Osteoblast (primary cell): ENCODE results near the gene C1orf50. TPM values are rescaled to one million over a fixed set of nuclear protein-coding genes. Genes with fewer than 3 reads are reported as not detected.

Experiments used
- DNase-seq: peaks from one replicate; pipeline ENCODE4 v3.0.0; 2011; ENCODE audit warnings: low spot score, mixed read lengths; ENCODE audit not compliant: insufficient read length; ENCODE audit errors: missing footprints
- H2AFZ ChIP-seq: 2 replicates; pipeline ENCODE4 v1.6.0; 2011; ENCODE audit warnings: mild to moderate bottlenecking, low read length
- H3K27ac ChIP-seq: 2 replicates; pipeline ENCODE4 v1.5.1; 2011; ENCODE audit warnings: mild to moderate bottlenecking, low read depth, low read length, moderate library complexity
- H3K27me3 ChIP-seq: 2 replicates; pipeline ENCODE4 v1.6.0; 2012; ENCODE audit warnings: mild to moderate bottlenecking, control low read depth, inconsistent platforms, low read length, moderate library complexity; ENCODE audit not compliant: insufficient read depth
- H3K36me3 ChIP-seq: 2 replicates; pipeline ENCODE4 v1.5.1; 2011; ENCODE audit warnings: mild to moderate bottlenecking, low read length, control low read depth, moderate library complexity; ENCODE audit not compliant: insufficient read depth
- H3K4me1 ChIP-seq: 2 replicates; pipeline ENCODE4 v1.5.1; 2011; ENCODE audit warnings: mild to moderate bottlenecking, low read length, control low read depth, moderate library complexity; ENCODE audit not compliant: insufficient read depth
- H3K4me2 ChIP-seq: 2 replicates; pipeline ENCODE4 v1.6.0; 2011; ENCODE audit warnings: mild to moderate bottlenecking, low read length; ENCODE audit not compliant: insufficient read depth
- H3K4me3 ChIP-seq: fragments of 200-600 bp; sonication (generic); 3 replicates; pipeline ENCODE4 v1.5.1; 2012; ENCODE audit warnings: mild to moderate bottlenecking, low read length, inconsistent platforms; ENCODE audit not compliant: insufficient read depth
- H3K79me2 ChIP-seq: 2 replicates; pipeline ENCODE4 v1.6.0; 2012; ENCODE audit warnings: mild to moderate bottlenecking, low read length, control low read depth, inconsistent platforms; ENCODE audit not compliant: insufficient read depth
- H3K9me3 ChIP-seq: 2 replicates; pipeline ENCODE4 v1.5.1; 2011; ENCODE audit warnings: low read depth, low read length, control low read depth
- H4K20me1 ChIP-seq: 2 replicates; pipeline ENCODE4 v1.6.0; 2012; ENCODE audit warnings: mild to moderate bottlenecking, low read length, control low read depth; ENCODE audit not compliant: insufficient read depth
- total RNA-seq: library from RNA; depleted of rRNA; stranded (reverse); fragments of >200 nt; gene quantifications from 2 replicates; pipeline ENCODE4 v1.2.3, GENCODE V29; 2012
- TF ChIP-seq, protein P1 (sequence below): IDR thresholded peaks from 2 replicates; pipeline ENCODE4 v1.5.1; 2011; ENCODE audit warnings: mild to moderate bottlenecking, low read depth, low read length, moderate library complexity; ENCODE audit errors: extremely low read depth

The C1orf50 gene
- total RNA-seq, 1 donor: 4.7 TPM

DNA sequence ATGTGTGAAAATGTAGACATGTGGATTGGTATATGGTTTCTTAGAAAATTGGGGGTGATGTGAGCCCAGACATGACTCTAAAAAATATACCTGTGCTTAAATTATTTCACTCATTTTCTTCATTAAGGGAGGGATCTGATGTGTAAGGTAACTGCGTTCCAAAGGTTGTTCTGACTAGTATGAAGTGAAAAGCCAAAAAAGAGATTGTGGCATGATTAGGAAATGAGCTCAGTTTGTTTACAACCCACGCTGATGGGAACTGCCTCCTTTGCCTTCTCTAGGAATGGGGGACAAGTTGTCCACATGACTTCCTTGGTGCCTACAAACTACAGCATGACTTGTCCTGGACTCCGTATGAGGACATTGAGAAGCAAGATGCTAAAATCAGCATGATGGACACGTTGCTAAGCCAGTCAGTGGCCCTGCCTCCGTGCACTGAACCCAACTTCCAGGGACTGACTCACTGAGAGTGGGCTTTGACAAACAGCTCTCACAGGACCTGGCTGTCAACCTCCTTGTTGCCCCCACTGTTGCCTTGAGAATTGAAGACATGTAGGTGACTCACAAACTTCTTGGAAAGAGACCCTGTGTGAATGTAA lies 8.0 kb downstream of the C1orf50 start:
- TF ChIP-seq, protein P1, sequence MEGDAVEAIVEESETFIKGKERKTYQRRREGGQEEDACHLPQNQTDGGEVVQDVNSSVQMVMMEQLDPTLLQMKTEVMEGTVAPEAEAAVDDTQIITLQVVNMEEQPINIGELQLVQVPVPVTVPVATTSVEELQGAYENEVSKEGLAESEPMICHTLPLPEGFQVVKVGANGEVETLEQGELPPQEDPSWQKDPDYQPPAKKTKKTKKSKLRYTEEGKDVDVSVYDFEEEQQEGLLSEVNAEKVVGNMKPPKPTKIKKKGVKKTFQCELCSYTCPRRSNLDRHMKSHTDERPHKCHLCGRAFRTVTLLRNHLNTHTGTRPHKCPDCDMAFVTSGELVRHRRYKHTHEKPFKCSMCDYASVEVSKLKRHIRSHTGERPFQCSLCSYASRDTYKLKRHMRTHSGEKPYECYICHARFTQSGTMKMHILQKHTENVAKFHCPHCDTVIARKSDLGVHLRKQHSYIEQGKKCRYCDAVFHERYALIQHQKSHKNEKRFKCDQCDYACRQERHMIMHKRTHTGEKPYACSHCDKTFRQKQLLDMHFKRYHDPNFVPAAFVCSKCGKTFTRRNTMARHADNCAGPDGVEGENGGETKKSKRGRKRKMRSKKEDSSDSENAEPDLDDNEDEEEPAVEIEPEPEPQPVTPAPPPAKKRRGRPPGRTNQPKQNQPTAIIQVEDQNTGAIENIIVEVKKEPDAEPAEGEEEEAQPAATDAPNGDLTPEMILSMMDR: no peak

DNA sequence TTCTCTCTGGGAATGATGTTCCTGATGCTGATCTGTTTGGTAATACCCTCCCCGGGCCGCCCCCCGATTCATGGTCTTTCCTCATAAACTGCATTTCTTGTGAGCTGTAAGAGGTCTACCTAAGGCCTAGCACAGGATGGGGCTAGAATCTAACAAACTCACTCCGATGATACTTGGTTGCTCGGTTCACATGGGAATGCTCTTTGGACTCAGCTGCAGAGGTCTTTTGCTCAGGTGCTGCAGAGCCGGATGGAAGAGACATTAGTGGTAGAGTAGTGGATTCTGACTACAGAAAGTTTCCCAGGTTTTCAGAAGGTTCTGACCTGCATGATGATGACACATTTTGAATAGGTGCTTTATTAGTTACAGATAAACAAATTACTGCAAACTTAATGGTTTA lies 9.5 kb downstream of the C1orf50 start:
- no peak overlapping the region for H3K4me3 ChIP-seq
- H3K79me2 ChIP-seq: peaks cover 14% of the 10 kb centered on the region
- TF ChIP-seq, protein P1: no peak
- no peaks in the 10 kb centered on the region for H3K9me3 ChIP-seq
- no peaks in the 10 kb centered on the region for H3K4me1 ChIP-seq
- peaks cover 13% of the 10 kb centered on the region for H4K20me1 ChIP-seq
- H2AFZ ChIP-seq: no peak overlapping the region
- H3K36me3 ChIP-seq: peaks cover 47% of the 10 kb centered on the region
- no peak for DNase-seq
- H3K4me2 ChIP-seq: no peak overlapping the region
- no peak overlapping the region for H3K27ac ChIP-seq
- H3K27me3 ChIP-seq: no peaks in the 10 kb centered on the region

More for the DNA sequence above, 8.0 kb downstream of the C1orf50 start:
- peaks cover 27% of the 10 kb centered on the region for H3K79me2 ChIP-seq
- no peak overlapping the region for H3K4me3 ChIP-seq
- H3K4me2 ChIP-seq: no peak overlapping the region
- H2AFZ ChIP-seq: no peak overlapping the region
- H3K4me1 ChIP-seq: no peaks in the 10 kb centered on the region
- H3K27ac ChIP-seq: no peak overlapping the region
- DNase-seq: no peak
- no peaks in the 10 kb centered on the region for H3K9me3 ChIP-seq
- H4K20me1 ChIP-seq: peaks cover 13% of the 10 kb centered on the region
- peaks cover 40% of the 10 kb centered on the region for H3K36me3 ChIP-seq
- H3K27me3 ChIP-seq: no peaks in the 10 kb centered on the region

DNA sequence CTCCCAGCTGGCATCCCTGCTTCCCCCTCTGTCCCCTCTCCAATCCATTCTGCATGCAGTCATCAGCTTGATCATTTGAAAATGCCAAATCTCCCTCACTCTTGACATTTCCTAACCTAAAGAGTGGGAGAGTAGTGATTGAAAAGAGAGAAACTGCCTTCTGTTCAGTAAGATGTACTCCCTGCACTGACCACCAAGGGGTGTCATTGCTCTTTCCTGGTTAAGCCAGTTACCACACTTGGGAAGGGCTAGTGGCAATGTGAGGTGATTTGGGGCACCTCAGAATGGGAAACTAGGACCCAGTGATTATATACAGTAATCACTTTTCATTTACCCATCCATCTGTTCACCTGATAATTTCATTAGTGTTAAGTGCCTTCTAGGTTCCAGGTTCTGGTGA lies 10.8 kb downstream of the C1orf50 start:
- TF ChIP-seq, protein P1: peak; percentile 72
- H2AFZ ChIP-seq: no peak overlapping the region
- no peak overlapping the region for H3K27ac ChIP-seq
- H3K36me3 ChIP-seq: peaks cover 43% of the 10 kb centered on the region
- H3K27me3 ChIP-seq: no peaks in the 10 kb centered on the region
- H3K4me2 ChIP-seq: no peak overlapping the region
- H3K4me3 ChIP-seq: no peak overlapping the region
- no peaks in the 10 kb centered on the region for H3K4me1 ChIP-seq
- H4K20me1 ChIP-seq: peaks cover 8% of the 10 kb centered on the region
- DNase-seq: peak; percentile 89
- H3K79me2 ChIP-seq: peaks cover 3% of the 10 kb centered on the region
- H3K9me3 ChIP-seq: no peaks in the 10 kb centered on the region

DNA sequence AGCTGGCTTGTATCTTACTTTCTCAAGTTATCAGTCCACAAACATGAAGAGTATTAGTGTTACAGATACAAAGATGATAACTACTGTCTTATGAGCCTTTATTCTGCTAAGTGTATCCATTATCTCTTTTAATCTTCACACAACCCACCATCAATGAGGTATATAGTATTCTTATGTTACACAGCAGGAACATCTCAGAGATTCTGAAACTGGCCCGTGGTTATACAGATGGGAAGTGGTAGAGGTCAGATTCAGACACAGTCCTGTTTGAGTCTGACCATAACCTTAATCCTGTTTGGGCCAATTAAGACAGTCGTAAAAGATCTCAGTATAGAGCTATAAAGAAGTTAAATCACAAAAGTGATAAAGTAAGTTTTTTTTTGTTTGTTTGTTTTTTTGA lies 12.7 kb downstream of the C1orf50 start:
- Histone ChIP-seq H3K4me3 (no peak overlapping the region), H3K4me2 (no peak overlapping the region), H3K27ac (no peak overlapping the region), H4K20me1 (peaks cover 8% of the 10 kb centered on the region), H3K27me3 (no peaks in the 10 kb centered on the region), H3K36me3 (peaks cover 37% of the 10 kb centered on the region), H3K4me1 (no peaks in the 10 kb centered on the region), H3K9me3 (no peaks in the 10 kb centered on the region), H3K79me2 (no peaks in the 10 kb centered on the region), H2AFZ (no peak overlapping the region)
- TF ChIP-seq, protein P1: no peak
- DNase-seq: no peak
